Activated CD8-positive, alpha-beta T cell treated with anti-CD3 and anti-CD28 coated beads for 36 hours (primary cell): ENCODE results near the gene LGALS1. TPM values are rescaled to one million over a fixed set of nuclear protein-coding genes. Genes with fewer than 3 reads are reported as not detected.

Source experiments
- ATAC-seq: fragments of 200-7000 bp; cut with Tn5 transposase; one replicate; pipeline ENCODE4 v1.10.0; 2021; ENCODE audit warnings: mild to moderate bottlenecking, moderate library complexity
- CTCF ChIA-PET: fragments of 350-600 bp; sonication (Branson Sonifier 250); formaldehyde crosslinking; loops from one replicate; lab custom pipeline; 2021; ENCODE audit warnings: antibody characterized with exemption; lab: Charles Lee
- POLR2A ChIA-PET: fragments of 350-600 bp; sonication (Branson Sonifier 250); formaldehyde crosslinking; loops from one replicate; lab custom pipeline; 2021; ENCODE audit warnings: antibody characterized with exemption; lab: Charles Lee
- DNase-seq: peaks from one replicate; pipeline ENCODE4 v3.0.0-alpha.2; 2020
- H3K27ac Mint-ChIP-seq: one replicate; pipeline ENCODE4 v1.8.0; 2021; ENCODE audit warnings: mild to moderate bottlenecking, mixed read lengths
- H3K27me3 Mint-ChIP-seq: one replicate; pipeline ENCODE4 v1.8.0; 2021; ENCODE audit warnings: mixed read lengths
- H3K36me3 Mint-ChIP-seq: one replicate; pipeline ENCODE4 v1.8.0; 2021; ENCODE audit warnings: low read depth, mixed read lengths
- H3K4me1 Mint-ChIP-seq: one replicate; pipeline ENCODE4 v1.8.0; 2021; ENCODE audit warnings: low read depth, mixed read lengths
- H3K4me3 Mint-ChIP-seq: one replicate; pipeline ENCODE4 v1.8.0; 2021; ENCODE audit warnings: mild to moderate bottlenecking, moderate library complexity, mixed read lengths
- H3K9me3 Mint-ChIP-seq: one replicate; pipeline ENCODE4 v1.8.0; 2021; ENCODE audit warnings: mixed read lengths
- CTCF ChIP-seq: fragments of 200-600 bp; IDR thresholded peaks from one replicate; pipeline ENCODE4 v1.8.0; 2022; ENCODE audit warnings: antibody characterized with exemption, mild to moderate bottlenecking
- intact Hi-C: fragments of 100-400 bp; cut with micrococcal nuclease; formaldehyde crosslinking; loops from one replicate; pipeline ENCODE4 v1.10.0; 2022
- total RNA-seq, 2 experiments: library from RNA; stranded (reverse); gene quantifications; one replicate each; pipeline ENCODE4 v1.2.3, GENCODE V29; 2021

The LGALS1 gene
- total RNA-seq, 2 experiments from 2014 or later: 247 to 261 TPM

GRCh38 chr22:37681001-37681424 lies 5.6 kb downstream of the LGALS1 start:
- DNase-seq: no peak
- intact Hi-C loops: no loop called here
- Mint-ChIP-seq H3K4me1 (peaks cover 33% of the 10 kb centered on the region), H3K27ac (no peak overlapping the region), H3K27me3 (no peaks in the 10 kb centered on the region), H3K4me3 (no peak overlapping the region), H3K9me3 (no peaks in the 10 kb centered on the region), H3K36me3 (peaks cover 4% of the 10 kb centered on the region)
- ChIA-PET CTCF (interaction anchor here (0.6 to 68.1 kb wide), 11 partner anchors 9 to 253 kb away, joined by 3 to 1770 read pairs (median 4); partner anchors contain the start of genes GGA1, PDXP, SH3BP1 and TRIOBP), POLR2A (interaction anchor here (0.8 to 1.9 kb wide), 7 partner anchors 10 to 71 kb away, joined by 3 to 7 read pairs (median 4); no protein-coding TSS in a partner anchor)
- no peak for TF ChIP-seq CTCF
- no peak for ATAC-seq

- no peaks in the 10 kb centered on the region for H3K27me3 Mint-ChIP-seq
- ChIA-PET POLR2A (interaction anchor here (1.0 to 1.9 kb wide), 6 partner anchors 11 to 72 kb away, joined by 3 to 7 read pairs (median 4); no protein-coding TSS in a partner anchor), CTCF (interaction anchor here (0.6 to 68.1 kb wide), 11 partner anchors 10 to 253 kb away, joined by 3 to 1770 read pairs (median 4); partner anchors contain the start of genes GGA1, PDXP, SH3BP1 and TRIOBP)
- no peaks in the 10 kb centered on the region for H3K9me3 Mint-ChIP-seq
- peak; percentile 82 for TF ChIP-seq CTCF
- H3K36me3 Mint-ChIP-seq: peaks cover 6% of the 10 kb centered on the region
- no peak overlapping the region for H3K27ac Mint-ChIP-seq
- DNase-seq (peak; percentile 87), ATAC-seq (peak; percentile 27)
- no peak overlapping the region for H3K4me3 Mint-ChIP-seq
- peaks cover 31% of the 10 kb centered on the region for H3K4me1 Mint-ChIP-seq
- intact Hi-C loops: no loop called here
Observed at GRCh38 chr22:37681556-37682049, 6.2 kb downstream of the LGALS1 start.

- Mint-ChIP-seq H3K36me3 (peaks cover 24% of the 10 kb centered on the region), H3K9me3 (no peaks in the 10 kb centered on the region), H3K4me1 (peaks cover 33% of the 10 kb centered on the region), H3K27ac (peak overlapping the region; percentile 96), H3K4me3 (no peak overlapping the region), H3K27me3 (no peaks in the 10 kb centered on the region)
- POLR2A ChIA-PET: interaction anchor here (2.2 to 4.5 kb wide), 2 partner anchors 11 kb away, joined by 11 to 21 read pairs; partner anchors contain the start of gene LGALS1
- TF ChIP-seq CTCF: no peak
- DNase-seq (no peak), ATAC-seq (no peak)
- CTCF ChIA-PET: interaction anchor here (1.5 to 68.1 kb wide), 4 partner anchors 11 to 60 kb away, joined by 3 to 1770 read pairs (median 9); partner anchors contain the start of genes GGA1 and SH3BP1
- intact Hi-C loops: no loop called here
Observed at GRCh38 chr22:37684803-37685615, 9.6 kb downstream of the LGALS1 start.

DNA sequence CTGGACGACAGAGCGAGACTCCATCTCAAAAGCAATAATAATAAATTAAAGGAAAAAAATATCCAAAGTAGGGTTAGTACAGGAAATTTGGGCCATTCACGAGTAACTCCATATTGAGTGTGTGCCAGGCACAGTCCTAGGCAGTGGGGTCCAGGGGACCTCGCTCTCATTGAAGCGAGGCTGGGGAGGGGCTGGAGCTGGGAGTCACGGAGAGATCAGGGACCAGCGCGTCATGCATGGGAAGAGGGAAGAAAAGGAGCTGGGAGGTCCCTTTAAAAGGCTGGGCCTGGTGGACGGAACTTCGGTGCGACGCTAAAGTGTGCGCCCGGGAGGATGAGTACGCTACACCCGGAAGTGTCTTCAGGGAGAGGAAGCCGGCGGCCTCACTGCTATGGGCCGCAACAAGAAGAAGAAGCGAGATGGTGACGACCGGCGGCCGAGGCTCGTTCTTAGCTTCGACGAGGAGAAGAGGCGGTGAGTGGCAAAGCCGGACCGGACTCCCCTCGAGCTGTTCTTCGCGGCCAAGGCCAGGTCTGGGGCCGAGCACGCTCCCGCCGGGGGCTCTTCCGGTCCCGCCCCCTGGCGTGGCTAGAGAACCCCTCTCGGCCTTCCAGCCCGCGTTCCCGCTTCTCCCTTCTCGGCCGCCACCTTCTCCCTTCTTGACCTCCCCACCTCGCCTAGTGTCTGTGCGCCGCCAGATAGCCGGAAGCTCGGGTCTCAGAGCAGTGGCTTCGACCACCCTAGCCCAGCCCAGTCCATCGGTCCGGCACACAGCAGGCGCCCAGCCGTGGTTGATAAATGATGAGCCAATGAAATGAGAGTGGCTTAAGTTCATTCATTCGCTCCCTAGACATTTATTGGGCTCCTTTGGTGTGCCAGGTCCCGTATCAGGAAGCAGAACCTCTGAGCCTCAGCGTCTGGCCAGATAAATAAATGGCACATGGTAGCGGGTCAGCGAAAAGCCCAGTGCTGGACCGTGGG lies 10.9 kb downstream of the LGALS1 start, which contains the start of gene NOL12:
Gene NOL12, plus strand, starts transcription at position 342 of the 981 bp plus-strand sequence. Its CDS starts 50 bp downstream, at position 392.
- Mint-ChIP-seq H3K4me3 (peak within 1 kb of the TSS; percentile 99), H3K9me3 (no peaks in the 10 kb centered on the region), H3K27ac (peak within 1 kb of the TSS; percentile 96), H3K4me1 (peaks cover 26% of the 10 kb centered on the region), H3K27me3 (no peaks in the 10 kb centered on the region), H3K36me3 (peaks cover 33% of the 10 kb centered on the region)
- intact Hi-C loops: no loop called here
- ChIA-PET POLR2A (interaction anchor here (0.7 to 4.5 kb wide), 17 partner anchors 9 to 80 kb away, joined by 3 to 21 read pairs (median 4); partner anchors contain the start of genes GGA1, LGALS1, PDXP and TRIOBP), CTCF (interaction anchor here (0.9 to 68.1 kb wide), 5 partner anchors 9 to 61 kb away, joined by 3 to 1770 read pairs (median 6); partner anchors contain the start of genes GGA1, PDXP and SH3BP1)
- TF ChIP-seq CTCF: no peak
- DNase-seq (peak; percentile 79), ATAC-seq (peak; percentile 88)
